NB4 (cell line): ENCODE measurements around the gene CIB4.
"Not testable (repeated sequence)": the region's sequence is repeated elsewhere in the genome, so short reads cannot be mapped to it uniquely, and the experiment has no call there.

Source experiments
- DNase-seq: peaks from one replicate; pipeline ENCODE4 v3.0.0; 2010; ENCODE audit warnings: low read depth
- H3K4me3 ChIP-seq: one replicate; pipeline ENCODE4 v1.5.1; 2011; ENCODE audit warnings: mild to moderate bottlenecking, low read depth, low read length, moderate library complexity
- MYC ChIP-seq: IDR thresholded peaks from 2 replicates; pipeline ENCODE4 v1.6.1; 2011; ENCODE audit warnings: low read depth, low read length
- POLR2A ChIP-seq: IDR thresholded peaks from 2 replicates; pipeline ENCODE4 v1.6.1; 2011; ENCODE audit warnings: mild to moderate bottlenecking; ENCODE audit not compliant: insufficient read length; ENCODE audit errors: extremely low read depth
- TF ChIP-seq, protein P1 (sequence below): IDR thresholded peaks from one replicate; pipeline ENCODE4 v1.5.1; 2012; ENCODE audit warnings: low read depth, low read length
- TF ChIP-seq, protein P2 (sequence below): IDR thresholded peaks from 2 replicates; pipeline ENCODE4 v1.6.1; 2011; ENCODE audit warnings: low read depth, low read length

CIB4 gene

DNA sequence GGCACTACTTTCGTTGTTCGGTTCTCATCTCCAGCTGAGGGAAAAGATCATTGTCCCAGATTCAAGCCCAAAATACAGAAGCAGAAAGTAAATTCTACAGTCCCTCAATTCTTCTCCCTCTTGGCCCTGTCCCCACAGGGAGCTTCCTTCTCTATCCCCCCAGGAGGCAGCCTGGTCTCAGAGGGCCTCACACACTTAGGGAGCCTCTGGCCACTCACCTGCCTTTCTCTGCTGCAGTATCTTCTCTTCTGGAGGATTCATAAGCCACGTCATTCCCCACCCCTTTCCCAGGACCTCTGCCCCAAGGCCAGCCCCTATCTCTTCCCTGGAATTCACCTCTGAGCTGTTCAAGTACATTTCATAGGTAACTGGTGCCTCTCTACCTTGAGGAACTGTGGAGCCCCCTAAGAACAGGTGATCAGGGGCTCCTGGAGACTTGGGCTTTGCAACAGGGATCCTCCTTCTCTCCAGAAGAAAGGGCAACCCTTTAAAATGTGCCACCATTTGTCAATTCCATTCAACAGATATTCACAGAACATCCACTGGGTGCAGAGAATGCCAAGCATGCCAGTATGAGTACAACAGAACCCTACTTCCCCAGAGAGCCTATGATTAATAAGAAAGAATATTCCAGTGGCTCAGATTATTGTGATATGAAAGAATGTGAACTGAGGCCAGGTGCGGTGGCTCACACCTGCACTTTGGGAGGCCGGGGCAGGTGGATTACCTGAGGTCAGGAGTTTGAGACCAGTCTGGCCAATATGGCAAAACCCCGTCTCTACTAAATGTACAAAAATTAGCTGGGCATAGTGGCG, 72.9 kb downstream of the CIB4 start:
- no peak overlapping the region for H3K4me3 ChIP-seq
- TF ChIP-seq, protein P1, sequence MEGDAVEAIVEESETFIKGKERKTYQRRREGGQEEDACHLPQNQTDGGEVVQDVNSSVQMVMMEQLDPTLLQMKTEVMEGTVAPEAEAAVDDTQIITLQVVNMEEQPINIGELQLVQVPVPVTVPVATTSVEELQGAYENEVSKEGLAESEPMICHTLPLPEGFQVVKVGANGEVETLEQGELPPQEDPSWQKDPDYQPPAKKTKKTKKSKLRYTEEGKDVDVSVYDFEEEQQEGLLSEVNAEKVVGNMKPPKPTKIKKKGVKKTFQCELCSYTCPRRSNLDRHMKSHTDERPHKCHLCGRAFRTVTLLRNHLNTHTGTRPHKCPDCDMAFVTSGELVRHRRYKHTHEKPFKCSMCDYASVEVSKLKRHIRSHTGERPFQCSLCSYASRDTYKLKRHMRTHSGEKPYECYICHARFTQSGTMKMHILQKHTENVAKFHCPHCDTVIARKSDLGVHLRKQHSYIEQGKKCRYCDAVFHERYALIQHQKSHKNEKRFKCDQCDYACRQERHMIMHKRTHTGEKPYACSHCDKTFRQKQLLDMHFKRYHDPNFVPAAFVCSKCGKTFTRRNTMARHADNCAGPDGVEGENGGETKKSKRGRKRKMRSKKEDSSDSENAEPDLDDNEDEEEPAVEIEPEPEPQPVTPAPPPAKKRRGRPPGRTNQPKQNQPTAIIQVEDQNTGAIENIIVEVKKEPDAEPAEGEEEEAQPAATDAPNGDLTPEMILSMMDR = no peak
- no peak for TF ChIP-seq MYC
- TF ChIP-seq POLR2A = no peak
- TF ChIP-seq, protein P2, sequence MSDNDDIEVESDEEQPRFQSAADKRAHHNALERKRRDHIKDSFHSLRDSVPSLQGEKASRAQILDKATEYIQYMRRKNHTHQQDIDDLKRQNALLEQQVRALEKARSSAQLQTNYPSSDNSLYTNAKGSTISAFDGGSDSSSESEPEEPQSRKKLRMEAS = no peak
- no peak for DNase-seq

DNA sequence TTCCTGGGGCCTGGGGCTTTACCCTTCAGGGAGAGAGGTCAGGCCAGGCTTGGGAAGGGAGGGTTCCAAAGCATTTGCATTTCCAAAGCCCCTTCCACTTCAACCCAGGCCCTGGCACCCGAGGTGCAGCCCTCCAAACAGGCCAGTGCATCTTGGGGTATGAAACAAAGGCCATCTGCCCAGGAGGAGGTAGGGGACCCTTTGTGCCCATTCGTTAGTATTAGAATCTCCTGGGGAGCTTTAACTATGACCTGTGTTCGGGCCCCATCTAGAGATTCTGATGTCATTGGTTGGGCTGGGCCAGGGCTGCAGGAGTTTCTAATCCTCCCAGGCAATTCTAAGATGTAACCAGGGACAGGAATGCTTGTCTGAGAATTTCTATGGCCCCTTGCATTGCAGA, 73.6 kb downstream of the CIB4 start:
- H3K4me3 ChIP-seq = no peak overlapping the region
- TF ChIP-seq POLR2A (no peak), MYC (no peak)
- TF ChIP-seq, protein P2 = no peak
- TF ChIP-seq, protein P1 = no peak
- no peak for DNase-seq

DNA sequence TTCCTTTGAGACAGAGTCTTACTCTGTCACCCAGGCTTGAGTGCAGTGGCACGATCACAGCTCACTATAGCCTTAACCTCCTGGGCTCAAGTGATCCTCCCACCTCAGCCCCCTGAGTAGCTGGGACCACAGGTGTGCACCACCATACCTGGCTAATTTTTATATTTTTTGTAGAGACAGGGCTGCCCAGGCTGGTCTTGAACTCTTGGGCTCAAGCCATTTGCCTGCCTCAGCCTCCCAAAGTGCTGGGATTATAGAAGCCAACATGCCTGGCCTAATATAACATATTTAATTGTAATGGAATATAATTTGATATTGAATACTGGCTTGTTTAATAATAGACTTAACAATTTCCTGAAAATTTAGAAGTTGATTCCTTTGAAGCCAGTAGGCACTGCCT, 74.4 kb downstream of the CIB4 start:
- not testable (repeated sequence) for DNase-seq, H3K4me3 ChIP-seq

DNA sequence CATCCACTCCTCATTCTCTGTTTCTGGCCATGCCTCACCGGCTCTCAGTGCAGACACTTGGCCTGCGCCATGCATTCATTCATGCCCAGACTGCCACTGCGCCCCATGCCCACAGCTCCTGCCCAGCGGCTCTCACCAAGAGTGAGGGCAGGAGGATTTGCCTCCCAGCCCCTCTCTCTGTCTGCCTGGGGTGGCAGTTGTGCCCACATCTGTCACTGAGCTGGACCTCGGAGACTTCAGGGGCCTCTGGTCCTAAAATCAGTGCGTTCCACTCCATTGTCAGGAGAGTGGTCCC, 75.1 kb downstream of the CIB4 start:
- H3K4me3 ChIP-seq = no peak overlapping the region
- no peak for DNase-seq
- TF ChIP-seq MYC = no peak
- TF ChIP-seq POLR2A = no peak
- TF ChIP-seq, protein P1 = no peak
- TF ChIP-seq, protein P2 = no peak

DNA sequence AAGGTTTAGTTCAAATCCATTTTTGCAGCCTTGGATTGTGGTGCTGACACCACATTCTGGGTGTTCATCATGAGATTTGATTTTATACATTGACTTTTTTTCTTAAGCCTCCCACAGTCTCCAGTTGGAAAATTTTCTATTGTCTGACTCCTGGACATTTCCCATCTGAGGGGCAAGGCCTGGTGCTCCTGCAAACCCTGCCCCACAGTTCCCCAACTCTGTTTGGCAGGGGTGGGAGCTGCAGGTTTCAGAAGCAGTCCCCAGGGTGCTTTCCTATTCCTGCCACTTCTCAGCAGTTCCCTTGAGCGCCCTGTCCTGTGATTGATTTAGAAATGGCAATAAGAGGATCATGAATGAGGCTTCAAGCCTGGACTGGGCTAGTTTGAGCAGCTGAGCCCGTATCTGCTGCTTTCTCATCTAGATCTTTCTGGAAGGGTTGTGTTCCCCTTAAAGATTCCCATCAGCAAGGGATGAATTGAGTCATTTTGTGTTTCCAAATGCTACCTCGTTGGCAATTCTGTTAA, 77.0 kb downstream of the CIB4 start:
- no peak overlapping the region for H3K4me3 ChIP-seq
- DNase-seq = no peak
- TF ChIP-seq, protein P1 = no peak
- TF ChIP-seq, protein P2 = no peak
- TF ChIP-seq MYC (no peak), POLR2A (no peak)

DNA sequence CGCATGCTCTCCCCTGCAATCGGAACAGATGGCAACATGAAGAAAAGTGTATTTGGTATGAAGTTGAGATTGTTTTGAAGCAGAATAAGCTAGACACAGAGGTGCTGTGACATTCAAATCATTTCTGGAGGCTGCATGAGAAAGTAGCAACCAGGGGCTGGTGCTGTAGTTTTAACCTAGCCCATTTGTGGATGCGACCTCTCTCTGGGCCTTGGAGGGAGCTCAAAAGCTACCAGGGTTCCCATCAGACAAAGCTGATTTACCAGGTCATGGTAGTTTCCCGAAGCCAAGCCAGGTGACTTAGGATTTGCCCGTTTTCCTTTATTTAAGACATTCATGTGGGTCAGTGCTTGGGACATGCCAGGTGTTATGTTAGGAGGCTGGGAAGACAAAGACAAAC, 77.5 kb downstream of the CIB4 start:
- no peak for DNase-seq
- H3K4me3 ChIP-seq = no peak overlapping the region
- TF ChIP-seq POLR2A = no peak
- TF ChIP-seq, protein P2 = no peak
- no peak for TF ChIP-seq MYC
- TF ChIP-seq, protein P1 = no peak
